Ascending aorta (tissue), 2 donors: Measurements from ENCODE around the gene EIF3C. TPM values are rescaled to one million over a fixed set of nuclear protein-coding genes. Genes with fewer than 3 reads are reported as not detected.
A peak's percentile ranks its signal among the peaks of the same experiment; 100 is the strongest.
"Not testable (repeated sequence)": the region's sequence is repeated elsewhere in the genome, so short reads cannot be mapped to it uniquely, and the experiment has no call there.

Experiments used
- DNase-seq, 2 donors: peaks; one replicate each; pipeline ENCODE4 v3.0.0-alpha.2; 2019; ENCODE audit warnings: low spot score in 2 of 2
- H3K27ac ChIP-seq, 2 donors: fragments of 200-600 bp; sonication (generic); one replicate each; pipeline ENCODE4 v1.5.1; 2016 to 2017; ENCODE audit warnings: mild to moderate bottlenecking in 1 of 2
- H3K27me3 ChIP-seq: fragments of 200-600 bp; sonication (generic); one replicate; pipeline ENCODE4 v1.5.1; 2017
- H3K36me3 ChIP-seq, 2 donors: fragments of 200-600 bp; sonication (generic); one replicate each; pipeline ENCODE4 v1.5.1; 2016
- H3K4me1 ChIP-seq, 2 donors: fragments of 200-600 bp; sonication (generic); one replicate each; pipeline ENCODE4 v1.5.1; 2016 to 2017; ENCODE audit warnings: mild to moderate bottlenecking in 1 of 2
- H3K4me3 ChIP-seq, 2 donors: fragments of 200-600 bp; sonication (generic); one replicate each; pipeline ENCODE4 v1.5.1; 2016 to 2017; ENCODE audit warnings: mild to moderate bottlenecking in 1 of 2
- H3K9me3 ChIP-seq, 2 donors: fragments of 200-600 bp; sonication (generic); one replicate each; pipeline ENCODE4 v1.5.1; 2016
- intact Hi-C: fragments of 100-400 bp; cut with DNase I; formaldehyde crosslinking; loops from one replicate; pipeline ENCODE4 v1.15.1; 2023
- total RNA-seq: library from RNA; depleted of rRNA; stranded (reverse); fragments of >200 nt; gene quantifications from one replicate; pipeline ENCODE4 v1.1.0, GENCODE V29; 2016
- TF ChIP-seq, protein P1 (sequence below), 3 experiments: fragments of 200-600 bp in 2 of 3; fragments of 450-650 bp in 1 of 3; sonication (generic) in 2 of 3; IDR thresholded peaks; one replicate each; pipeline ENCODE4 v1.5.1; 2016 to 2019; ENCODE audit warnings: antibody characterized with exemption in 3 of 3, mild to moderate bottlenecking in 1 of 3, moderate library complexity in 1 of 3

The EIF3C gene
- total RNA-seq, 1 donor from 2014 or later, result 356 TPM

GRCh38 chr16:28722852-28723650, 11.8 kb downstream of the EIF3C start:
- H3K9me3 ChIP-seq, H3K4me1 ChIP-seq, intact Hi-C loops, H3K4me3 ChIP-seq, H3K27me3 ChIP-seq, H3K27ac ChIP-seq, H3K36me3 ChIP-seq, DNase-seq: not testable (repeated sequence)

GRCh38 chr16:28731253-28731652, 20.0 kb downstream of the EIF3C start:
- intact Hi-C loops, H3K36me3 ChIP-seq, H3K27me3 ChIP-seq, H3K4me3 ChIP-seq, H3K9me3 ChIP-seq, DNase-seq, H3K27ac ChIP-seq, H3K4me1 ChIP-seq: not testable (repeated sequence)

- H3K27me3 ChIP-seq, DNase-seq, H3K9me3 ChIP-seq, H3K36me3 ChIP-seq, intact Hi-C loops, H3K4me3 ChIP-seq, H3K27ac ChIP-seq, H3K4me1 ChIP-seq: not testable (repeated sequence)
Observed at GRCh38 chr16:28732455-28733124, 21.3 kb downstream of the EIF3C start.

DNA sequence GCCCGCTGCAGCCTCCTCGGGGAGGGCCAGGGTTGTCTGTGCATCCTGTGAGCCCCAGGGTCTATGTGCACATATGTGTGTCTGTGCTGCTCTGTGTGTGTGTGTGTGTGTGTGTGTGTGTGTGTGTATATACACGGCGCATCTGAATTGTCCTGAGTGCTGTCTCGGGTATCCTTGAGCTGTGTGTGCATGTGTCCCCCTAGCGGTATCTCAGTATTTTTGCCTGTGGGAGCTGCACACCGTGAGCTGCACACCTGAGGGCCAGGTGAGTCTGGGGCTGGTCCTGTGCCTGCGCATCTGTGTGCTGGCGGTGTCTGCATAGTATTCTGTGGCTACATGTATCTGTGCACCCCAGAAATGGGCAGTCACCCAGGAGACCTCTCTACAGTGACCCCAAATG, 28.5 kb downstream of the EIF3C start:
- H3K27me3 ChIP-seq, H3K9me3 ChIP-seq, H3K4me3 ChIP-seq, H3K36me3 ChIP-seq, DNase-seq, intact Hi-C loops, H3K27ac ChIP-seq, H3K4me1 ChIP-seq: not testable (repeated sequence)

GRCh38 chr16:28740631-28741030, 29.4 kb downstream of the EIF3C start:
- H3K36me3 ChIP-seq, H3K4me1 ChIP-seq, DNase-seq, H3K4me3 ChIP-seq, H3K9me3 ChIP-seq, H3K27me3 ChIP-seq, H3K27ac ChIP-seq, intact Hi-C loops: not testable (repeated sequence)

GRCh38 chr16:28741295-28741694, 30.0 kb downstream of the EIF3C start:
- H3K4me1 ChIP-seq, intact Hi-C loops, H3K9me3 ChIP-seq, H3K27ac ChIP-seq, H3K36me3 ChIP-seq, H3K4me3 ChIP-seq, DNase-seq, H3K27me3 ChIP-seq: not testable (repeated sequence)

DNA sequence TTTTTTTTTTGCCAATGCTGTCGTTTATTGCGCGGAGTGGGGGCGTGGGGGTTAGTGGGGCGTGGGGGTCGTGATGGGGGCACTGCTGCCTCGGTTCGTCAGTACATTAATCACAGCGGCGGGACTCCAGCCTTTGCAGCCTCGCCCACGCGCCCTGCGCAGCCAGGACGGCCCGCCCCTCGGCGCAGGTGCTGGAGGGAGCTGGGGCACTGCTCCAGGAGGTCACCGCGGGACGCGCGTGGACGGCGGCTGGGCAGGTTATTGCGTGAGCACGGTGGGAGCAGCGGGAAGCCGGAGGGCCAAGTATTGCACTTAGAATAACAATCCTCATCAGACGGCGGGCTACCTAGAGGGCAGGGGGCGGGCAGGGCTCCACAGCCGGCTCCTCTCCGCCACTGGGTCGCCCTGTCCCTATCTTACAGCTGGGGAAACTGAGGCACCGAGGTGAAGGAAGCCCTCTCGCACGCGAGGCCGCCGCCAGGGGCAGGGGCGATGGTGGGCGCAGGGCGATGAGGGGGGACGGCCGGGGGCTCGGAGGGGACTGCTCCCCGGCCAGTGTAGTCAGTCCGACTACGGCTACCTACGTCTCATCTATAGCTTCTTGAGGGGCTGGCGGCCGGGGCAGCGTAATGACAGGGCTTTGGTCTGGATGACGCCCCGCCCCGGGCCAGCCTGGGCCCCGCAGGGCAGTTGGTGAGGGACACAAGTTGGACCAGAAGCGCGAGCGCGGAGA, 35.5 kb downstream of the EIF3C start:
- H3K4me3 ChIP-seq, H3K4me1 ChIP-seq, DNase-seq, H3K9me3 ChIP-seq, H3K27ac ChIP-seq, H3K27me3 ChIP-seq, intact Hi-C loops, H3K36me3 ChIP-seq: not testable (repeated sequence)

- H3K36me3 ChIP-seq, H3K27me3 ChIP-seq, H3K4me1 ChIP-seq, H3K9me3 ChIP-seq, intact Hi-C loops: not testable (repeated sequence)
- peak; percentile 10 to 64 for DNase-seq
- H3K27ac ChIP-seq, result peak overlapping the region in 1 of 2 donors; percentile 5
- TF ChIP-seq, protein P1, sequence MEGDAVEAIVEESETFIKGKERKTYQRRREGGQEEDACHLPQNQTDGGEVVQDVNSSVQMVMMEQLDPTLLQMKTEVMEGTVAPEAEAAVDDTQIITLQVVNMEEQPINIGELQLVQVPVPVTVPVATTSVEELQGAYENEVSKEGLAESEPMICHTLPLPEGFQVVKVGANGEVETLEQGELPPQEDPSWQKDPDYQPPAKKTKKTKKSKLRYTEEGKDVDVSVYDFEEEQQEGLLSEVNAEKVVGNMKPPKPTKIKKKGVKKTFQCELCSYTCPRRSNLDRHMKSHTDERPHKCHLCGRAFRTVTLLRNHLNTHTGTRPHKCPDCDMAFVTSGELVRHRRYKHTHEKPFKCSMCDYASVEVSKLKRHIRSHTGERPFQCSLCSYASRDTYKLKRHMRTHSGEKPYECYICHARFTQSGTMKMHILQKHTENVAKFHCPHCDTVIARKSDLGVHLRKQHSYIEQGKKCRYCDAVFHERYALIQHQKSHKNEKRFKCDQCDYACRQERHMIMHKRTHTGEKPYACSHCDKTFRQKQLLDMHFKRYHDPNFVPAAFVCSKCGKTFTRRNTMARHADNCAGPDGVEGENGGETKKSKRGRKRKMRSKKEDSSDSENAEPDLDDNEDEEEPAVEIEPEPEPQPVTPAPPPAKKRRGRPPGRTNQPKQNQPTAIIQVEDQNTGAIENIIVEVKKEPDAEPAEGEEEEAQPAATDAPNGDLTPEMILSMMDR (IDR thresholded peaks at IDR 0.05), result peak in 1 of 3 experiments; percentile 45
- peak overlapping the region in 1 of 2 donors; percentile 47 for H3K4me3 ChIP-seq
Observed at GRCh38 chr16:28749997-28750465, 38.8 kb downstream of the EIF3C start.

DNA sequence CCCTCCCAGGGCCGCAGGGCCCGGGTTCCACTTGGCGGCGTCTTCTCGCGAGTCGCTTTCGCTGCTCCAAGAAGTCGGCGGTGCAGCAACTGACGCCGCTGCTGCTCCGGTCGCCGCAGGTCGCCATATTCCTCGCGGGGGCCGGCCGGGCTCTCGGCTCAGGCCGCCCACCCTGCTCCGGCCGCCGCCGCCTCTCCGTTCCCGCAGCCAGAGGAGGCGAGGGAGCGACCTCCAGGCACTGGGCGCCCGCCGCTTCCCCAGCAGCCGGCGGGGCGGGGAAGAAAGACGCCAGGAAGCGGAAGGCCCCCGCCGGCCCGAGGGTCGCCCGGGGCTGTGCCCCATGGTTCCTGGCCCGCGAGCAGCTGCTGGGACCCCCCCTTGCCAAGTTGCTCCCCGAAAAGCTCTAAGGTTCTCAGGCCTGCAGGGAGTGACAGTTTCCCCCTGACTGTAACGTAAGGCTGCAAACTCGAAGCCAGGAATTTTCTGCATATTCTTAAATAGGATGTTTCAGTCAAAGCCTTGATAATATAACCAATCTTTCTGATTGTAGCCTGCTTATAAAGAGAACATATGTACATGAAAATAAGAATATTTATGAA, 39.3 kb downstream of the EIF3C start:
- H3K4me3 ChIP-seq, DNase-seq, intact Hi-C loops, H3K36me3 ChIP-seq, H3K27me3 ChIP-seq, H3K9me3 ChIP-seq, H3K27ac ChIP-seq, H3K4me1 ChIP-seq: not testable (repeated sequence)

GRCh38 chr16:28751487-28751886, 40.2 kb downstream of the EIF3C start, which contains the start of gene NPIPB9:
NPIPB9 (plus strand) TSS chr16:28751787.
- H3K27ac ChIP-seq, intact Hi-C loops, H3K36me3 ChIP-seq: not testable (repeated sequence)

GRCh38 chr16:28781697-28782096, 70.4 kb downstream of the EIF3C start:
- H3K4me1 ChIP-seq, H3K27me3 ChIP-seq, intact Hi-C loops, H3K4me3 ChIP-seq, DNase-seq, H3K36me3 ChIP-seq, H3K9me3 ChIP-seq, H3K27ac ChIP-seq: not testable (repeated sequence)

More at GRCh38 chr16:28751487-28751886, 40.2 kb downstream of the EIF3C start, which contains the start of gene NPIPB9:
- H3K4me1 ChIP-seq, H3K9me3 ChIP-seq, H3K4me3 ChIP-seq, H3K27me3 ChIP-seq, DNase-seq: not testable (repeated sequence)

GRCh38 chr16:28782357-28782756, 71.1 kb downstream of the EIF3C start:
- DNase-seq, H3K9me3 ChIP-seq, H3K36me3 ChIP-seq, H3K4me3 ChIP-seq, H3K27ac ChIP-seq, intact Hi-C loops, H3K27me3 ChIP-seq, H3K4me1 ChIP-seq: not testable (repeated sequence)
